Adipocyte (in vitro differentiated cells): ENCODE measurements around the gene CDC42BPB.

Experiments used
- DNase-seq: peaks from one replicate; pipeline ENCODE4 v3.0.0-alpha.2; 2015; ENCODE audit warnings: low read depth
- H3K27me3 ChIP-seq: replicated peaks from 2 replicates; pipeline ENCODE4 v1.7.0; 2013; ENCODE audit warnings: mild to moderate bottlenecking, low read length, moderate library complexity; ENCODE audit not compliant: control insufficient read depth, insufficient read depth
- H3K36me3 ChIP-seq: 2 replicates; pipeline ENCODE4 v1.7.0; 2013; ENCODE audit warnings: low read length, mild to moderate bottlenecking, moderate library complexity; ENCODE audit not compliant: control insufficient read depth, insufficient read depth, severe bottlenecking
- H3K4me1 ChIP-seq: 2 replicates; pipeline ENCODE4 v1.7.0; 2013; ENCODE audit warnings: mild to moderate bottlenecking, low read length, moderate library complexity; ENCODE audit not compliant: control insufficient read depth, insufficient read depth
- H3K4me3 ChIP-seq: 2 replicates; pipeline ENCODE4 v1.7.0; 2013; ENCODE audit warnings: mild to moderate bottlenecking, low read length, moderate library complexity
- H3K9ac ChIP-seq: 2 replicates; pipeline ENCODE4 v1.7.0; 2013; ENCODE audit warnings: mild to moderate bottlenecking, low read length, moderate library complexity
- H3K9me3 ChIP-seq: 2 replicates; pipeline ENCODE4 v1.7.0; 2013; ENCODE audit warnings: mild to moderate bottlenecking, low read length, moderate library complexity; ENCODE audit not compliant: control insufficient read depth

CDC42BPB gene

DNA sequence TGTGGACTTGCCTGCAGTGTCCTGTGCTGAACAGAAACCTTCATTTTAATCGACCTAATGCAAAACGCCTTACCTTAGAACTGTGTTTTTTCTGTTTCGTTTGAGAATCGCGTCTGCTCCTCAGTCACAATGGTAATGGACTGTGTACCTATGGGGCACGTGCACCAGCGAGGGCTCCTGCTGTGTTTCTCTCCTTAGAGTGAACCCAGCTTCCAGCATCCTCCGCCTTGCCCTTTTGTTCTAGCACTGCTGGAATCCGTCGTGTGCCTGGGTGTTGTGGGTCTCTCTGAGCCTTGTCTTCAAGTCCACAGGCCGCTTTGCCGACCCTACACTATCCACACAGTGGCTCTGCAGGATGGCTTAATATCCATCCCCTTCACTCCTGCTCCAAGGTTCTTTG lies 131.2 kb downstream of the CDC42BPB start:
- H3K9ac ChIP-seq, result no peak overlapping the region
- H3K9me3 ChIP-seq, result peaks cover 2% of the 10 kb centered on the region
- DNase-seq, result no peak
- H3K4me1 ChIP-seq, result peaks cover 5% of the 10 kb centered on the region
- H3K4me3 ChIP-seq, result no peak overlapping the region
- H3K27me3 ChIP-seq, result peaks cover 31% of the 10 kb centered on the region
- H3K36me3 ChIP-seq, result no peaks in the 10 kb centered on the region

DNA sequence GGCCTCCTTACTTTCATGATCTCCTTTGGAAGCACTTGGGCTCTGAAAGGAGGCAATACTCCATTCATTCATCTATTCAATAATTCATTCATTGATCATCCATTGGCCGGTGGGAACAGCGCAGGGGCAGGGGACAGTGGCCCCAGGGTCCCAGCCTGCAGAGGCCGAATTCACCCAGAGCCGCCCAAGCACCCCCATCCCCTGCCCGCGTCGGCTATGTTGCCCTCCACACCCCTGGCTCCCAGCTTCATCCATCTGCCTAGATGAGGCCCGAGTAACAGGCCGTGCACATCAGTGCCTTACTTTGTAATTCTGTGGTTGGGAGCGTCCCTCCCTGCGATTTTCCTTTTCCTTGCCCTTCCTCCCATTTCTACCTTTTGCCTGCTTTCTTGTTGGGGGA lies 131.7 kb downstream of the CDC42BPB start:
- no peaks in the 10 kb centered on the region for H3K36me3 ChIP-seq
- DNase-seq, result no peak
- peaks cover 31% of the 10 kb centered on the region for H3K27me3 ChIP-seq
- no peak overlapping the region for H3K4me3 ChIP-seq
- H3K4me1 ChIP-seq, result peaks cover 5% of the 10 kb centered on the region
- peaks cover 2% of the 10 kb centered on the region for H3K9me3 ChIP-seq
- no peak overlapping the region for H3K9ac ChIP-seq

DNA sequence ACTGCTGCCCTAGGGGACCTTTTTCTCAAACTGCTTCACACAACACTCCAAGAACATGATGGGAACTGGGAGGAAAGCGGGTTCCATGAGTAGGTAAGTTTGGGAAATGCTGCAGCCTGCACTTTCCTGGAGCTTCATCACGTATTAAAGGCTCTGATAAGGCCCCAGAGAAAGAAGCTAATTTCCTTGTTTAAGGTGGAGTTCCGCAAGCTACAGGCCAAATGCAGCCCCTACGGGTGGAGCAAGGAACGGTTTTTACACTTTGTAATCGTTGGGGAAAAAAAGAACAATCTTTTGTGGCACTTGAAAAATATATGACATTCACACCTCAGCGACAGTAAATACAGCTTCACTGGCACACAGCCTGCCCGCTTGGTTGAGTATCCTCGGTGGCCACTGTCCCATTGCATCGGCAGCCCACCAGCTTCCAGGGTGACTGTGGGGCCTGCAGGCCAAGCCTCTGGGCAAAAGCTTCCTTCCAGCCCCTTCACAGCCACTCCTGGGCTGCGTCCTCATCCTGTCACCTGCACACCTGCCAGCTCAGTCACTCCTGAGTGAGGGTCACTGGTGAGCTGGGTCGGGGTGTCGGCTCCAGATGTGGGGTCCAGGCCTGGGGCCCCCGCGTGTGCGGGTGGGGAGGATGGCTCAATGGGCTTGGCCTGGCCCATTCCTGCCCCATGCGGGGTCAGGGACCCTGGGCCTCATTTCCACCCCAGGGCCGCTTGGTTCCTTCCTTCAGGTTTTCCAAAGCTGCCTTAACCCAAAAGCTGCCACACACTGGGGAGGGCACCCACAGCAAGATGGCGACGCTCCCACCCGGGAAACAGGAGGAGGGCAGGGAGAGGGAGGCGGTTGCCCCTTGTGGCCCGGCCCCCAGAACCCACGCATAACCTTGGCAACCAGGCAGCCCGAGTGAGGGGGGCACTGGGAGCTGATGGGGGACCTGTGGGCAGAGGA lies 132.4 kb downstream of the CDC42BPB start:
- peaks cover 5% of the 10 kb centered on the region for H3K4me1 ChIP-seq
- no peak for DNase-seq
- no peak overlapping the region for H3K9ac ChIP-seq
- H3K27me3 ChIP-seq, result peaks cover 31% of the 10 kb centered on the region
- H3K9me3 ChIP-seq, result peaks cover 2% of the 10 kb centered on the region
- H3K36me3 ChIP-seq, result no peaks in the 10 kb centered on the region
- H3K4me3 ChIP-seq, result no peak overlapping the region

DNA sequence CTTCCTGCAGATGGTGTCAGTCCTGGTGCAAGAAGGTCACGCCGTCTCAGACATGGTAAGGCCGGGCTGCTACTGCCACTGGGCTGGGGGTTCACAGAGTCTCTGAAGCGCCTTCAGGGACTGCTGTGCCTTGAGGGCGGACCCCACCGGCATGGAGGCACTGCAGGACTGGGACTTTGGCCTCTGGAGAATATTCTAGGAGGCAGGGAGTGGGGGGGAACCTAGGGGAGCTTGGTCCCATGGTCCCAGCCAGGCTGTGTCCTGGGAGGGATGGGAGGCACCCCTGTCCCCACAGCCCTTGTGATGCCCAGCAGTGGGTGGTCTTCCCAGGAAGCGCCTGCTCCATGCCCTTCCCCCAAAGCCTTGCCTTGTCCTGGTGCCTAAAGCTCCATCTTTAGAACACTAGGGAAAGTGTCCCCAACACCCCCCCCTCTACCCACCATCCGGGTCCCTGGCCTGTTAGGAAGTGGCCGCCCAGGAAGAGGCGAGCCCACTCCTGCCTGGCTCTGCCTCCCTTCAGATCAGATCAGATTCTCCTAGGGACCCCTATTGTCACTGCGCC lies 133.3 kb downstream of the CDC42BPB start:
- no peak overlapping the region for H3K9ac ChIP-seq
- peaks cover 26% of the 10 kb centered on the region for H3K27me3 ChIP-seq
- DNase-seq, result no peak

DNA sequence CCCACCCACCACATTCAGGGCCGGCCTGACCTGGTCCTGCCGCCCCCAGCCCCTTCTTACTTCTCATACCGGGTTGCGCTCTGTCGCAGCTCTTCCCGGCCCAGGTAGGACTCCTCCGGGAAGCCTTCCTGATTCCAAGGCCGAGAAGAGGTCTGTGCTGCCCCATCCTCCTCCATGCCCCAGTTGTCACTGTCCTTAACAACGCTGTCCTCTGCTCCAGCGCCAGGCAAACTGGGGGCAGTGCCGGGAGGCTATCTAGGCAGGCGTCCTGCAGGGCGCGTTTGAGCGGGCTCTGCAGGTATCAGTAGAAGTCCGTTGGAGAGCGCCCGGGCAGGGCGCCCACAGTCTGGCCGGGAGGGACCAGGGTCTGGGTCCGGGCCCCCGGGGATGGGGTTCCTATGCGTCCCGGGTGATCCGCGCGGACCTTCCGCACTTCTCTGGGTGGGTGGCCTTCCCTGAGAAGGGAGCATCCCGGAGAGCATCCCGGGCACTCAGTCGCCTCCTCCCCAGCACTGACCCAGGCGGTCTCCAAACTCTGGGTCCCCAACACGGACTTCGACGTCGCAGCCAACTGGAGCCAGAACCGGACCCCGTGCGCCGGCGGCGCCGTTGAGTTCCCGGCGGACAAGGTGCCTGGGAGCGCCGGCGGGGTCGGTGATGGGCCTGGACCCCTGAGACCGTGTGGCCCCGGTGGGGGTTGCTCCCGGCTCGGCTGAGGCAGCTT lies 134.0 kb downstream of the CDC42BPB start:
- Histone ChIP-seq H3K36me3 (no peaks in the 10 kb centered on the region), H3K4me1 (peaks cover 2% of the 10 kb centered on the region), H3K9me3 (peaks cover 2% of the 10 kb centered on the region), H3K27me3 (peaks cover 26% of the 10 kb centered on the region), H3K4me3 (peak overlapping the region; percentile 65), H3K9ac (no peak overlapping the region)
- peak; percentile 13 for DNase-seq

More for the DNA sequence above, 133.3 kb downstream of the CDC42BPB start:
- Histone ChIP-seq H3K4me3 (no peak overlapping the region), H3K4me1 (peaks cover 2% of the 10 kb centered on the region), H3K36me3 (no peaks in the 10 kb centered on the region), H3K9me3 (peaks cover 2% of the 10 kb centered on the region)

DNA sequence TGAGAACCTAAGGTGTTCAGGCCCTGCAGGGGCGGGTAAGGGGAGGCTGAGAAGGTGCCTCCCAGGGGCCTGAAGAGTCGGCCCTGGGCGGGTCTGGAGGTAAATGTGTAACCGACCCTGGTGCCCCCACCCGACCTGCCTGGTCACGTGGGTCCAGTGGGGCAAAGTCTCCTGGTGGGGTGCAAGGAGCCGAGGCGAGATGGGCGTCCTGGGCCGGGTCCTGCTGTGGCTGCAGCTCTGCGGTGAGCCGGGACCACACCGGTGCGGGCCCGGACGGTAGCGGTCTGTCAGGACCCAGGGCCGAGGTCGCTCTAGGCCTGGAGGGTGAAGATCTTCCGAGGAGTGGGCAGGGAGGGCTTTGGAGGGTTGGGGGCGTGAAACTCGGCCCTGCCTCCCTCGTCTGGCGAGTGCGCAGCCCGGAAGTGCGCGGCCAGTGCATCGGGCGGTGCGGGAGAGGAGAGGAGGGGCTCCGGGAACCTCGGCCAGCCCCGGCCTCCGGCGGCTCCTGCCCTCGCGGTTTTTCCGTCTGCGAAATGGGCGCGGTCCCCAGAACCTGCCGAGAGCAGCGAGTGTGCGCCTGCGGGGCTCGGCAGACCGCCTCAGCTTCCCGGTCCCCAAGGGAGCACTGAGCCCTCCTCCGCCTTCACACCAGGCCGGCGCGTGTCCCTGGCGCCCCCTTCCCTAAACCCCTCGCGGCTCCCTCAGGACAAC lies 134.7 kb downstream of the CDC42BPB start, which contains the start of gene AMN:
TSS of gene AMN (plus strand) at position 174 of the 711 bp plus-strand sequence. CDS start at position 200, 26 bp downstream.
- Histone ChIP-seq H3K27me3 (peaks cover 26% of the 10 kb centered on the region), H3K9ac (no peak within 1 kb of the TSS), H3K9me3 (peaks cover 2% of the 10 kb centered on the region), H3K4me1 (peaks cover 2% of the 10 kb centered on the region), H3K4me3 (peak within 1 kb of the TSS; percentile 65), H3K36me3 (no peaks in the 10 kb centered on the region)
- peak; percentile 41 for DNase-seq

DNA sequence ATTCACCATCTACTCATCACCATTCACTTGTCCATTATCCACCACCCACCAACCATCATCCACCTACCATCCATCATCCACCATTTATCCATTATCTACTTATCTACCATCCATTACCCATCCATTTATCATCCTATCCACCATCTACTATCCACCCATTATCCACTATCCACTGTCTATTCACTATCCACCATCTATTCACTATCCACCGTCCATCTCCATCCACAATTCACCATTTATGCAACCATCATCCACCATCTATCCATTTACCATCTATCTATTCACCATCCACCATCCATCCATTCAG lies 136.4 kb downstream of the CDC42BPB start:
- H3K27me3 ChIP-seq, result peaks cover 22% of the 10 kb centered on the region
- H3K9me3 ChIP-seq, result peaks cover 2% of the 10 kb centered on the region
- H3K36me3 ChIP-seq, result no peaks in the 10 kb centered on the region
- H3K9ac ChIP-seq, result no peak overlapping the region
- DNase-seq, result no peak
- no peak overlapping the region for H3K4me3 ChIP-seq
- H3K4me1 ChIP-seq, result peaks cover 2% of the 10 kb centered on the region

DNA sequence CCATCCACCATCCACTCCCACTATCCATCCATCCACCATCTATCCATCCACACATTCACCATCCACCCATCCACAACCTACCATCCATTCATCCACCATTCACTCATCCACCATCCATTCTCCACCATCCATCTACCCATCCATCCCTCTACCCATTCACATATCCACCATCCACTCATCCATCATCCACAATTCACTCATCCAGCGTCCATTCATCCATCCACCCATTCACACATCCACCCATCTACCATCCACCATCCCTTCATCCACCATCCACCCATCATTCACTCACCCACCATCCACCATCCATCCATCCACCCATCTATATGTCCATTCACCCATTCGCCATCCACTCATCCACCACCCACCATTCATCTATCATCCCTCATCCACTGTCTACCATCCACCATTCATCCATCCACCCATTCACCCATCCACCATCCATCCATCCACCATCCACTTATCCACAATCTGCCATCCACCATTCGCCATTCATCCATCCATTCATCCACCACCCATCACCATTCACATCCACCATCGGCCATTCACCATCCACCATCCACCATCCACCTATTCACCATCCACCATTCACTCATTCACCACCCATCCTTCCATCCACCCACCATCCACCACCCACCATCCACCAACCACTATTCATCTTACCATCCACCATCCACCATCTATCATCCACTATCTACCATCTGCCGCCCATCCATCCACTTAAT lies 136.9 kb downstream of the CDC42BPB start:
- peaks cover 2% of the 10 kb centered on the region for H3K9me3 ChIP-seq
- H3K27me3 ChIP-seq, result peaks cover 19% of the 10 kb centered on the region
- no peaks in the 10 kb centered on the region for H3K36me3 ChIP-seq
- no peak overlapping the region for H3K4me3 ChIP-seq
- H3K4me1 ChIP-seq, result peaks cover 2% of the 10 kb centered on the region
- H3K9ac ChIP-seq, result no peak overlapping the region
- DNase-seq, result no peak

DNA sequence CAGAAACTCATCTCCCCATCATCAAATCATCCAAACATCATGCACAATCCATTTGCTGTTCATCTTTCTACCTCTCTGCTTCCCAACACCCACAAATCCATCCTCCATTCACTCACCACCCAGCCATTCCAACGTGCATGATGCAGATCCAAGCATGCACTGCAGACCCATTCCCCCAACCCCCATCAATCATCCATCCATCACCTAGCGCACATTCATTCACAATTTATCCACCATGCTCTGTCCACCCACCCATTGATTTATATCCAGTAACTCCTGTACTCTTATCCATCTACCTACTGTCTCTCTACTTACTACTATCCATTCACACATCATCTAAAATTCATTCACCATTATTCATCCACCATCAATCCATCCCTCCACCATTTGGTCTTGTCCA lies 138.9 kb downstream of the CDC42BPB start:
- Histone ChIP-seq H3K9ac (no peak overlapping the region), H3K36me3 (no peaks in the 10 kb centered on the region), H3K4me3 (no peak overlapping the region), H3K27me3 (peaks cover 7% of the 10 kb centered on the region), H3K4me1 (peaks cover 2% of the 10 kb centered on the region), H3K9me3 (peaks cover 2% of the 10 kb centered on the region)
- DNase-seq, result no peak

DNA sequence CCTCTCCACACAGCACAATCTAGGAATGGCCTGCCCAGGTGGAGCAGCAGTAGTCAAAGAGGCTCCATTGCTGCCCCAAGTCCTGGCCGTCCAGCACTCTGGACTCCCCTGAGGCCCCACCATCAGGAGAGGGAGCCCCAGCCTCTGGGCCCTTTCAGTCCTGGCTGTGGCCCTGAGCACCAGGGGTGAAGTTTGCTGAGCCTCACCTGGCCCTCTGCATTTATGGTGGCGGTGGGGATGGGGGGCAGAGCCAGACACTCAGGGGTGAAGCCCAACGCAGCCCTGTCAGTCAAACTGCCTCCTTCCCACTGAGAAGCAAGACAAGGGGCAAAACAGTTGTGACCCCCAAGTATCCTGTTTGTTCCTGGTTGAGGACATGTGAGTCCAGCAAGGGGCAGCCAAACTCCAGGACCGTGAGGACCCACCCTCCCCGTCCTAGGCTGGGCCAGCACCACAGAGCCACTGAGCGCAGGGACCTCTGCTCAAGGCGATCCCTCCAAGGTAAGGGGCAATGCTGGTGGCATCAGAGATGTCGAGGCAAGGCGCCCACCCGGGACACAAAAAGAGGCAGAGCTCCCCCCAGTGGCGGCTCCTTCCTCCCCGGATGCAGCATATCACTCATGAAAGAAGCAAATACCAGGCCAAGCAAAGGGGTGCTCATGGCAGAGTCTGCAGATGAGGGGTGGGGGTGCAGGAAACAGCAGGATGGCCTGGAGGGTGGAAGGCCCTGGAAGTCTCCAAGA lies 139.7 kb downstream of the CDC42BPB start:
- H3K9ac ChIP-seq, result no peak overlapping the region
- peak; percentile 74 for DNase-seq
- peaks cover under 1% of the 10 kb centered on the region for H3K4me1 ChIP-seq
- no peak overlapping the region for H3K4me3 ChIP-seq
- peaks cover 2% of the 10 kb centered on the region for H3K9me3 ChIP-seq
- no peaks in the 10 kb centered on the region for H3K36me3 ChIP-seq
- no peaks in the 10 kb centered on the region for H3K27me3 ChIP-seq
